K562 (cell line): ENCODE measurements around the gene GLI1. TPM values are rescaled to one million over a fixed set of nuclear protein-coding genes. Genes with fewer than 3 reads are reported as not detected.
A peak's percentile ranks its signal among the peaks of the same experiment; 100 is the strongest.

Experiments
- BRF1 ChIP-seq: IDR thresholded peaks from 3 replicates; pipeline ENCODE4 v1.6.1; 2011; ENCODE audit warnings: borderline replicate concordance, mild to moderate bottlenecking; ENCODE audit not compliant: insufficient read length; ENCODE audit errors: extremely low read depth
- DNMT1 ChIP-seq: fragments of 450-650 bp; IDR thresholded peaks from 2 replicates; pipeline ENCODE4 v1.6.1; 2016; ENCODE audit warnings: antibody characterized with exemption, mild to moderate bottlenecking
- ETS1 ChIP-seq: conservative IDR thresholded peaks from 2 replicates; pipeline ENCODE4 v1.6.1; 2011; ENCODE audit warnings: low read depth, mild to moderate bottlenecking, low read length; ENCODE audit not compliant: control insufficient read depth
- GABPB1 ChIP-seq: sonication (generic); formaldehyde crosslinking; IDR thresholded peaks from 2 replicates; pipeline ENCODE4 v1.8.0; 2022; ENCODE audit warnings: mild to moderate bottlenecking, missing genetic modification reagents
- KDM5B ChIP-seq: fragments of 200-600 bp; sonication (generic); IDR thresholded peaks from 2 replicates; pipeline ENCODE4 v1.6.1; 2012; ENCODE audit warnings: low read depth, mild to moderate bottlenecking, moderate library complexity, low read length, control low read depth, inconsistent platforms; ENCODE audit not compliant: insufficient replicate concordance
- RBM25 ChIP-seq: fragments of 200-400 bp; formaldehyde crosslinking; IDR thresholded peaks from 2 replicates; pipeline ENCODE4 v1.6.1; 2018; ENCODE audit warnings: low read length, low read depth, moderate library complexity; ENCODE audit not compliant: severe bottlenecking
- TAF15 ChIP-seq: fragments of 200-400 bp; formaldehyde crosslinking; IDR thresholded peaks from 2 replicates; pipeline ENCODE4 v1.6.1; 2017; ENCODE audit warnings: mild to moderate bottlenecking, low read depth, low read length, moderate library complexity
- ZNF274 ChIP-seq: IDR thresholded peaks from 2 replicates; pipeline ENCODE4 v1.6.1; 2011; ENCODE audit warnings: low read depth, mild to moderate bottlenecking, low read length, moderate library complexity, borderline replicate concordance
- ZNF318 ChIP-seq, 2 experiments: fragments of 450-650 bp; IDR thresholded peaks; 2 replicates each; pipeline ENCODE4 v1.6.1; 2016; ENCODE audit warnings: mild to moderate bottlenecking in 2 of 2, borderline replicate concordance in 1 of 2, low read depth in 1 of 2, moderate library complexity in 1 of 2
- ZNF655 ChIP-seq: fragments of 250-450 bp; sonication (Bioruptor Pico); IDR thresholded peaks from 2 replicates; pipeline ENCODE4 v1.5.0; 2021
- ZNF717 ChIP-seq: fragments of 250-450 bp; sonication (Bioruptor Pico); IDR thresholded peaks from 2 replicates; pipeline ENCODE4 v1.5.0; 2021
- polyA plus RNA-seq, 8 experiments: library from polyadenylated mRNA; depleted of rRNA in 4 of 8; stranded (reverse) in 5 of 8; unstranded in 3 of 8; fragments of >200 nt; fragmentation: Nextera tagmentation in 2 of 8; fragmentation: Illumina TruSeq in 1 of 8; extraction: Ambion mirVana in 2 of 8; extraction: Trizol in 1 of 8; gene quantifications; 2 replicates each; pipeline versions ENCODE4 v1.2.1 to v1.2.3, GENCODE V29; 2011 to 2014; ENCODE audit warnings: inconsistent platforms in 1 of 8, missing spikeins in 1 of 8
- total RNA-seq, 7 experiments: library from RNA; depleted of rRNA in 6 of 7; stranded (reverse); fragments of >200 nt in 6 of 7; fragmentation: Illumina TruSeq in 2 of 7; extraction: Trizol in 2 of 7; gene quantifications; 2 replicates each; pipeline versions ENCODE4 v1.2.1 to v1.2.3, GENCODE V29; 2011 to 2021; ENCODE audit warnings: low replicate concordance in 1 of 7
- TF ChIP-seq, protein P1 (sequence below): sonication (generic); formaldehyde crosslinking; IDR thresholded peaks from 2 replicates; pipeline ENCODE4 v1.8.0; 2022; ENCODE audit warnings: mild to moderate bottlenecking, missing genetic modification reagents
- TF ChIP-seq, protein P2 (sequence below): sonication (generic); formaldehyde crosslinking; IDR thresholded peaks from 2 replicates; pipeline ENCODE4 v1.8.1; 2023; ENCODE audit warnings: mild to moderate bottlenecking, missing genetic modification reagents

The GLI1 gene
- total and polyA plus RNA-seq, 9 of the 15 experiments (the other 6 are each of a cell fraction or from before 2014, with no cell fraction given): 0.24 to 3.7 (median 0.61) TPM

DNA sequence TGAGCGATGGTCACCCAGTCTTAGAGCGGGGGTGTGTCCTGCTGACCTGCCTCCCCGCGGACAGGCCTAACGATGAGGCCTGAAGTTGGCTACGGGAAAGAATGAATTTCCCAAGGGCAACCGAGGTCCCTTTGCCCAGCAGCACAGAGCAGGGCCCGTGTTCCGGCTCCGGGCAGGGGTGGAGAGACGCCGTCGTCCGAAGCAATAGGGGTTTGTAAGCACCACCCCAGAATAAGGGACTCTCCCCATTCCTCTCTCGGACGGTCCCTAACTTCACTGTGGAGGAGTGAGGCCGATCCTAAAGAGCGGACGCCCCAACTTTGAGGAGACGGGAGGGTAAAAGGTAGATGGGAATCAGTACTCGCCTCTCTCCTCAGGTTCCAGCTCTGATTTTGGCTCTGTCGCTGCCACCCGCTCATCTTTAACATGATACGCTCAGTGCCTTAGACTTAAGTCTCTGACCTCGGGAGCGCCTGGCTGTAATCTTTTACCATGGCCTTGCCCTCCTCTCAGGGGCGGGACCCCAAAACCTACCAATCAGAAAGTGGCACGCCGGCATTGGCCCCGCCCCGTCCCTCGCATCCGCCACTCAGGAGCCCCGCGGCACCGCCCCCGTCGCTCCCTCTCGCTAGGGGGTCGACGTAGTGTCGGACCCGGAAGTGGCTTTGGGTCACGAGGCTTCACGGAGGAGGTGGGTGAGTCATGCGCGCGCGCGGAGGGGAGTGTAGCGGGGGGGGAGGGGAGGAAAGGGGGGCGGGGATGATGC lies 60.7 kb downstream of the GLI1 start, which contains the start of gene DDIT3 (continued):
- TF ChIP-seq ZNF318 (IDR thresholded peaks at IDR 0.05; ENCODE audit: borderline replicate concordance in 1 of 2, low read depth in 1 of 2) (no peak), GABPB1 (CRISPR knock-in tag) (peak; percentile 68; the same call in 1 of the 2 replicates), DNMT1 (0 out of 2 replicates have a peak, but pooled peaks have one; percentile 51), ZNF717 (CRISPR knock-in tag) (peak; percentile 84; the same call in 1 of the 2 replicates), ZNF655 (CRISPR knock-in tag) (no peak), TAF15 (no peak), ETS1 (peak; percentile 30), RBM25 (peak; percentile 68), KDM5B (peak; percentile 99), ZNF274 (no peak), BRF1 (no peak)
- TF ChIP-seq, protein P1, sequence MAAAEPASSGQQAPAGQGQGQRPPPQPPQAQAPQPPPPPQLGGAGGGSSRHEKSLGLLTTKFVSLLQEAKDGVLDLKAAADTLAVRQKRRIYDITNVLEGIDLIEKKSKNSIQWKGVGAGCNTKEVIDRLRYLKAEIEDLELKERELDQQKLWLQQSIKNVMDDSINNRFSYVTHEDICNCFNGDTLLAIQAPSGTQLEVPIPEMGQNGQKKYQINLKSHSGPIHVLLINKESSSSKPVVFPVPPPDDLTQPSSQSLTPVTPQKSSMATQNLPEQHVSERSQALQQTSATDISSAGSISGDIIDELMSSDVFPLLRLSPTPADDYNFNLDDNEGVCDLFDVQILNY (CRISPR knock-in tag): no peak
- TF ChIP-seq, protein P2, sequence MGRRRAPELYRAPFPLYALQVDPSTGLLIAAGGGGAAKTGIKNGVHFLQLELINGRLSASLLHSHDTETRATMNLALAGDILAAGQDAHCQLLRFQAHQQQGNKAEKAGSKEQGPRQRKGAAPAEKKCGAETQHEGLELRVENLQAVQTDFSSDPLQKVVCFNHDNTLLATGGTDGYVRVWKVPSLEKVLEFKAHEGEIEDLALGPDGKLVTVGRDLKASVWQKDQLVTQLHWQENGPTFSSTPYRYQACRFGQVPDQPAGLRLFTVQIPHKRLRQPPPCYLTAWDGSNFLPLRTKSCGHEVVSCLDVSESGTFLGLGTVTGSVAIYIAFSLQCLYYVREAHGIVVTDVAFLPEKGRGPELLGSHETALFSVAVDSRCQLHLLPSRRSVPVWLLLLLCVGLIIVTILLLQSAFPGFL: peak; percentile 54; the same call in 1 of the 2 replicates
